Measurements from ENCODE around the gene SUN2.

GRCh38 chr22:38777087-38777671 is 21.4 kb upstream of the SUN2 start:
- TF ChIP-seq CTCF (IDR thresholded peaks at IDR 0.05 in 2 of 3, conservative IDR thresholded peaks at IDR 0.05 in 1 of 3; ENCODE audit: control insufficient read depth in 2 of 3, extremely low read depth in 1 of 3, insufficient read depth in 1 of 3, low read depth in 3 of 3, low read length in 3 of 3): no peak
- TF ChIP-seq BRCA1 (IDR thresholded peaks at IDR 0.05; ENCODE audit: low read depth, low read length): no peak
- no peak for TF ChIP-seq ZNF274 (IDR thresholded peaks at IDR 0.05; ENCODE audit: insufficient read depth, insufficient read length)
- no peak for TF ChIP-seq ZBTB4 (CRISPR knock-in tag; IDR thresholded peaks at IDR 0.05)
- TF ChIP-seq PBX3 (IDR thresholded peaks at IDR 0.05; ENCODE audit: insufficient replicate concordance, low read depth, low read length): no peak
- no peak for TF ChIP-seq CREB1 (IDR thresholded peaks at IDR 0.05; ENCODE audit: low read depth)
- no peak for TF ChIP-seq POLR2AphosphoS5 (IDR thresholded peaks at IDR 0.05; ENCODE audit: low read length)

Data from GM12878 (cell line).